Prostate gland (tissue), 2 donors: ENCODE results near the gene ADGRG7. TPM values are rescaled to one million over a fixed set of nuclear protein-coding genes. Genes with fewer than 3 reads are reported as not detected.

ENCODE experiments used
- DNase-seq: peaks from one replicate; pipeline ENCODE4 v3.0.0-alpha.2; 2019; ENCODE audit warnings: low spot score
- H3K27ac ChIP-seq, 2 donors: fragments of 200-600 bp; sonication (generic); 2 replicates each; pipeline ENCODE4 v1.5.1; 2017 to 2019
- H3K27me3 ChIP-seq: fragments of 200-600 bp; sonication (generic); replicated peaks from 2 replicates; pipeline ENCODE4 v1.5.1; 2019; ENCODE audit not compliant: insufficient read depth
- H3K36me3 ChIP-seq, 2 donors: fragments of 200-600 bp; sonication (generic); 1 replicate in 1 of 2; 2 replicates in 1 of 2; pipeline versions ENCODE4 v1.5.1 to v1.8.1; 2017 to 2019
- H3K4me1 ChIP-seq: fragments of 200-600 bp; sonication (generic); replicated peaks from 2 replicates; pipeline ENCODE4 v1.5.1; 2019
- H3K4me3 ChIP-seq, 2 donors: fragments of 200-600 bp; sonication (generic); 2 replicates each; pipeline ENCODE4 v1.5.1; 2017 to 2019
- H3K9me3 ChIP-seq: fragments of 200-600 bp; sonication (generic); 2 replicates; pipeline ENCODE4 v1.5.1; 2017
- POLR2A ChIP-seq: fragments of 450-650 bp; IDR thresholded peaks from one replicate; pipeline ENCODE4 v1.6.1; 2016; ENCODE audit warnings: antibody characterized with exemption, mild to moderate bottlenecking
- POLR2AphosphoS5 ChIP-seq: sonication (generic); formaldehyde crosslinking; IDR thresholded peaks from one replicate; pipeline ENCODE4 v1.6.1; 2017; ENCODE audit warnings: antibody characterized with exemption
- WGBS: methylation state at CpG from one replicate; pipeline ENCODE4 v1.1.5; 2018; 5-methylcytosine and 5-hydroxymethylcytosine counted together
- intact Hi-C: fragments of 100-400 bp; cut with DNase I; formaldehyde crosslinking; loops from one replicate; pipeline ENCODE4 v1.14.2; 2022
- total RNA-seq, 2 donors: library from RNA; depleted of rRNA; stranded (reverse); fragments of >200 nt; gene quantifications; one replicate each; pipeline ENCODE4 v1.1.0, GENCODE V29; 2016
- TF ChIP-seq, protein P1 (sequence below), 4 experiments: fragments of 200-600 bp in 2 of 4; fragments of 450-650 bp in 2 of 4; sonication (generic) in 2 of 4; IDR thresholded peaks; 1 replicate in 3 of 4; 2 replicates in 1 of 4; pipeline ENCODE4 v1.5.1; 2016 to 2019; ENCODE audit warnings: antibody characterized with exemption in 4 of 4, mild to moderate bottlenecking in 2 of 4, moderate library complexity in 2 of 4

Gene ADGRG7
- total RNA-seq, 2 donors from 2014 or later, result 0.68 TPM; not detected in 1

GRCh38 chr3:100600181-100601042, 9.0 kb upstream of the ADGRG7 start:
- TF ChIP-seq, protein P1, sequence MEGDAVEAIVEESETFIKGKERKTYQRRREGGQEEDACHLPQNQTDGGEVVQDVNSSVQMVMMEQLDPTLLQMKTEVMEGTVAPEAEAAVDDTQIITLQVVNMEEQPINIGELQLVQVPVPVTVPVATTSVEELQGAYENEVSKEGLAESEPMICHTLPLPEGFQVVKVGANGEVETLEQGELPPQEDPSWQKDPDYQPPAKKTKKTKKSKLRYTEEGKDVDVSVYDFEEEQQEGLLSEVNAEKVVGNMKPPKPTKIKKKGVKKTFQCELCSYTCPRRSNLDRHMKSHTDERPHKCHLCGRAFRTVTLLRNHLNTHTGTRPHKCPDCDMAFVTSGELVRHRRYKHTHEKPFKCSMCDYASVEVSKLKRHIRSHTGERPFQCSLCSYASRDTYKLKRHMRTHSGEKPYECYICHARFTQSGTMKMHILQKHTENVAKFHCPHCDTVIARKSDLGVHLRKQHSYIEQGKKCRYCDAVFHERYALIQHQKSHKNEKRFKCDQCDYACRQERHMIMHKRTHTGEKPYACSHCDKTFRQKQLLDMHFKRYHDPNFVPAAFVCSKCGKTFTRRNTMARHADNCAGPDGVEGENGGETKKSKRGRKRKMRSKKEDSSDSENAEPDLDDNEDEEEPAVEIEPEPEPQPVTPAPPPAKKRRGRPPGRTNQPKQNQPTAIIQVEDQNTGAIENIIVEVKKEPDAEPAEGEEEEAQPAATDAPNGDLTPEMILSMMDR (IDR thresholded peaks at IDR 0.05), result no peak
- TF ChIP-seq POLR2AphosphoS5 (no peak), POLR2A (no peak)
- H3K4me1 ChIP-seq, result no peaks in the 10 kb centered on the region
- no peaks in the 10 kb centered on the region for H3K9me3 ChIP-seq
- DNase-seq, result no peak
- H3K27me3 ChIP-seq, result no peaks in the 10 kb centered on the region
- no peaks in the 10 kb centered on the region for H3K36me3 ChIP-seq
- intact Hi-C loops, result no loop called here
- no peak overlapping the region for H3K4me3 ChIP-seq
- no peak overlapping the region for H3K27ac ChIP-seq
- 72% methylated on average over 11 of the region's 11 CpGs for WGBS

- no peak for DNase-seq
- TF ChIP-seq POLR2AphosphoS5, result no peak
- TF ChIP-seq, protein P1 (IDR thresholded peaks at IDR 0.05), result no peak
- no peak for TF ChIP-seq POLR2A
- no peaks in the 10 kb centered on the region for H3K27me3 ChIP-seq
- no peaks in the 10 kb centered on the region for H3K4me1 ChIP-seq
- no peaks in the 10 kb centered on the region for H3K36me3 ChIP-seq
- H3K27ac ChIP-seq, result no peak overlapping the region
- no peak overlapping the region for H3K4me3 ChIP-seq
- WGBS, result 66% methylated on average over 7 of the region's 7 CpGs
- no peaks in the 10 kb centered on the region for H3K9me3 ChIP-seq
- intact Hi-C loops, result no loop called here
Observed at GRCh38 chr3:100602506-100603444, 6.6 kb upstream of the ADGRG7 start.

GRCh38 chr3:100603469-100603868, 5.9 kb upstream of the ADGRG7 start:
- intact Hi-C loops, result no loop called here
- Histone ChIP-seq H3K4me3 (no peak overlapping the region), H3K4me1 (no peaks in the 10 kb centered on the region), H3K27ac (no peak overlapping the region), H3K9me3 (no peaks in the 10 kb centered on the region), H3K36me3 (no peaks in the 10 kb centered on the region), H3K27me3 (no peaks in the 10 kb centered on the region)
- TF ChIP-seq, protein P1 (IDR thresholded peaks at IDR 0.05), result peak in 1 of 4 experiments; percentile 6
- no peak for TF ChIP-seq POLR2AphosphoS5
- no peak for DNase-seq
- WGBS, result 49% methylated on average over 5 of the region's 5 CpGs

GRCh38 chr3:100605358-100605757, 4.0 kb upstream of the ADGRG7 start:
- WGBS, result 91% methylated on average over 8 of the region's 8 CpGs
- no peak for DNase-seq
- Histone ChIP-seq H3K36me3 (no peaks in the 10 kb centered on the region), H3K27me3 (no peaks in the 10 kb centered on the region), H3K4me3 (no peak overlapping the region), H3K9me3 (no peaks in the 10 kb centered on the region), H3K4me1 (no peaks in the 10 kb centered on the region), H3K27ac (no peak overlapping the region)
- intact Hi-C loops, result no loop called here
- TF ChIP-seq POLR2A, result no peak
- TF ChIP-seq POLR2AphosphoS5, result no peak
- TF ChIP-seq, protein P1 (IDR thresholded peaks at IDR 0.05), result no peak
